Measurements from ENCODE around the gene CHST8. TPM values are rescaled to one million over a fixed set of nuclear protein-coding genes. Genes with fewer than 3 reads are reported as not detected.

Gene CHST8
- total RNA-seq, 1 experiment from 2014 or later, result not detected

DNA sequence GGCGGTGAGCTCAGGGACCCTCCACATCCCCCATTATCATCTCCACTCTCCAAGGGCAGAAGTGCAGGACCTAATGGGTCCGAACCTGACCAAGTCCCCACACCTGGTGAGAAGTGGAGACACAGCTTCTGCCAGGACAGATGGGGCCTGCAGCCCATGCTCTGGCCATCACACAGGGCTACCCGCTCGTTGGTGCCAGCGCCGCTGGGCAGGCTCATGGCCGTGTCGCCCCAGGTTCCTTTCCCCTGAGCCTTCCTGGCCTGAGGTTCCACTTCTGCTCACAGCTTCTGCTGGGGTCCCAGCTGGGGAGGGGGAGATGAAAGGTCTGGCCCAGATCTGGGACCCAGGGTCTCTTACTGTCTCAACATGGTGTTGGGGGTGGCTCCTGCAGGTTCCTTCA, 126.5 kb downstream of the CHST8 start:
- Histone ChIP-seq H3F3A (ENCODE audit: insufficient read depth, low read depth) (no peaks in the 10 kb centered on the region), H3K4me3 (no peak overlapping the region), H4K20me1 (ENCODE audit: insufficient read depth) (no peaks in the 10 kb centered on the region), H3K4me1 (replicated peaks; ENCODE audit: insufficient read depth) (no peaks in the 10 kb centered on the region), H3K79me2 (ENCODE audit: low read depth) (no peaks in the 10 kb centered on the region), H3K36me3 (ENCODE audit: low read depth) (no peaks in the 10 kb centered on the region), H2AFZ (no peak overlapping the region), H3K9me2 (ENCODE audit: insufficient read depth) (no peaks in the 10 kb centered on the region), H3K27me3 (ENCODE audit: insufficient read depth, low read depth) (peaks cover 89% of the 10 kb centered on the region), H3K4me2 (no peak overlapping the region), H3K27ac (no peak overlapping the region), H3K9me3 (ENCODE audit: insufficient read depth, low read depth) (no peaks in the 10 kb centered on the region)
- CTCF ChIA-PET, result no interaction called here
- no TSS peak for BruUV-seq (replicated peaks)
- no peak for TF ChIP-seq EZH2 (IDR thresholded peaks at IDR 0.05; ENCODE audit: low read depth)
- TF ChIP-seq, protein P1, sequence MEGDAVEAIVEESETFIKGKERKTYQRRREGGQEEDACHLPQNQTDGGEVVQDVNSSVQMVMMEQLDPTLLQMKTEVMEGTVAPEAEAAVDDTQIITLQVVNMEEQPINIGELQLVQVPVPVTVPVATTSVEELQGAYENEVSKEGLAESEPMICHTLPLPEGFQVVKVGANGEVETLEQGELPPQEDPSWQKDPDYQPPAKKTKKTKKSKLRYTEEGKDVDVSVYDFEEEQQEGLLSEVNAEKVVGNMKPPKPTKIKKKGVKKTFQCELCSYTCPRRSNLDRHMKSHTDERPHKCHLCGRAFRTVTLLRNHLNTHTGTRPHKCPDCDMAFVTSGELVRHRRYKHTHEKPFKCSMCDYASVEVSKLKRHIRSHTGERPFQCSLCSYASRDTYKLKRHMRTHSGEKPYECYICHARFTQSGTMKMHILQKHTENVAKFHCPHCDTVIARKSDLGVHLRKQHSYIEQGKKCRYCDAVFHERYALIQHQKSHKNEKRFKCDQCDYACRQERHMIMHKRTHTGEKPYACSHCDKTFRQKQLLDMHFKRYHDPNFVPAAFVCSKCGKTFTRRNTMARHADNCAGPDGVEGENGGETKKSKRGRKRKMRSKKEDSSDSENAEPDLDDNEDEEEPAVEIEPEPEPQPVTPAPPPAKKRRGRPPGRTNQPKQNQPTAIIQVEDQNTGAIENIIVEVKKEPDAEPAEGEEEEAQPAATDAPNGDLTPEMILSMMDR (conservative IDR thresholded peaks at IDR 0.05), result no peak
- POLR2A ChIA-PET (ENCODE audit: unreplicated experiment), result no interaction called here
- DNase-seq, result no peak
- intact Hi-C loops (cut with micrococcal nuclease; ENCODE audit: unreplicated experiment), result no loop called here

DNA sequence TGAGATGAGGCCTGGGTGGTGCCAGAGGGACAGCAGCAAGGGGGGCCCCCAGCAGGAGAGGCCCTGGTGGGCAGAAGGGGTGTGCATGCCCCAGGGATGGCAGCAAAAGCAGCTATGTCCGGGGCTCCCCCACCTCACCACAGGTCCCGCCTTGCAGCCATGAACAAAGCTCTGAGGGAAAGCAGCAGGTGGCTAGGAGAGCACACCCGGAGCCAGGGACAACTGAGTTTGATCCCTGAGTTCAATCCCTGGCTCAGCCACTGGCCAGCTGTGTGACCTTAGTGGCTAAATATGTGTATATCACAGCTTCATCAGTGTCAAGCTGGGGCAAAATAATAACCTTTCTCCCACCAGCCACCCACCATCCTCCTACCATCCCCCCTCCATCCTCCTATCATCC, 127.3 kb downstream of the CHST8 start:
- Histone ChIP-seq H3K9me2 (ENCODE audit: insufficient read depth) (no peaks in the 10 kb centered on the region), H3K4me1 (replicated peaks; ENCODE audit: insufficient read depth) (no peaks in the 10 kb centered on the region), H3F3A (ENCODE audit: insufficient read depth, low read depth) (no peaks in the 10 kb centered on the region), H3K4me3 (no peak overlapping the region), H4K20me1 (ENCODE audit: insufficient read depth) (no peaks in the 10 kb centered on the region), H3K4me2 (no peak overlapping the region), H3K79me2 (ENCODE audit: low read depth) (no peaks in the 10 kb centered on the region), H3K27me3 (ENCODE audit: insufficient read depth, low read depth) (peaks cover 82% of the 10 kb centered on the region), H2AFZ (no peak overlapping the region), H3K9me3 (ENCODE audit: insufficient read depth, low read depth) (no peaks in the 10 kb centered on the region), H3K27ac (no peak overlapping the region), H3K36me3 (ENCODE audit: low read depth) (no peaks in the 10 kb centered on the region)
- DNase-seq, result no peak
- intact Hi-C loops (cut with micrococcal nuclease; ENCODE audit: unreplicated experiment), result no loop called here
- no TSS peak for BruUV-seq (replicated peaks)
- TF ChIP-seq, protein P1 (conservative IDR thresholded peaks at IDR 0.05), result no peak
- TF ChIP-seq EZH2 (IDR thresholded peaks at IDR 0.05; ENCODE audit: low read depth), result no peak
- ChIA-PET CTCF (no interaction called here), POLR2A (ENCODE audit: unreplicated experiment) (no interaction called here)

DNA sequence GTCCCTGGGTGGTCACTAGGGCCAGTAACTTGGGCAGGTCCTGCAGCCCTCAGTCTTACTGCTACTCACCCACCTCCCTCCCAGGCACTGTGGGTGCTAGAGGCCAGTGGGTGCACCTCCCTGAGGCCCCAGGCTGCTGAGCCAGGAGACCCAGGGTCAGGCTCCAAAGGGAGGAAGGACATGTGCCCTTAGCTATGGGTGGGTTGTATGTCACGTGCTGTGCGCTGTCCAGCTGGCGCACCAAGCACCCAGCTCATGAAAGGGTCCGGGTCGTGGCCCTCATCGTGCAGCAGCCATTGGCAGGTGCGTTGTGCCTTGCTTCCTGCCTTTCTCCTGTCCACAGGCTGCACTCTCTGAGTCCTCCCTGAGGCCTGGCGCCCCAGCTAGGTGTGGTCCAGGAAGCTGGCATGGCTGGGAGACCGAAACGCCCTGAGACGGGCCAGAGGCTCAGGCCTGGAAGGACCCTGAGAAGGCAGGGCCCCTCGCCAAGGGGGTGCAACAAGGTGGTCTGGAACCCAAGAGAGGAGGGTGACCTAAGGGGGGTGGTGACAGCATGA, 127.9 kb downstream of the CHST8 start:
- CTCF ChIA-PET, result no interaction called here
- H4K20me1 ChIP-seq (ENCODE audit: insufficient read depth), result no peaks in the 10 kb centered on the region
- no peak overlapping the region for H3K4me2 ChIP-seq
- H3K27ac ChIP-seq, result no peak overlapping the region
- no peak for TF ChIP-seq EZH2 (IDR thresholded peaks at IDR 0.05; ENCODE audit: low read depth)
- TF ChIP-seq, protein P1 (conservative IDR thresholded peaks at IDR 0.05), result no peak
- intact Hi-C loops (cut with micrococcal nuclease; ENCODE audit: unreplicated experiment), result no loop called here
- DNase-seq, result no peak
- H2AFZ ChIP-seq, result no peak overlapping the region
- no peaks in the 10 kb centered on the region for H3K79me2 ChIP-seq (ENCODE audit: low read depth)
- no peaks in the 10 kb centered on the region for H3K9me3 ChIP-seq (ENCODE audit: insufficient read depth, low read depth)
- H3K9me2 ChIP-seq (ENCODE audit: insufficient read depth), result no peaks in the 10 kb centered on the region
- BruUV-seq (replicated peaks), result no TSS peak
- no peaks in the 10 kb centered on the region for H3K36me3 ChIP-seq (ENCODE audit: low read depth)
- POLR2A ChIA-PET (ENCODE audit: unreplicated experiment), result no interaction called here
- H3K4me1 ChIP-seq (replicated peaks; ENCODE audit: insufficient read depth), result no peaks in the 10 kb centered on the region
- H3K27me3 ChIP-seq (ENCODE audit: insufficient read depth, low read depth), result peaks cover 84% of the 10 kb centered on the region
- H3K4me3 ChIP-seq, result no peak overlapping the region
- no peaks in the 10 kb centered on the region for H3F3A ChIP-seq (ENCODE audit: insufficient read depth, low read depth)
